HepG2 (cell line): ENCODE measurements around the gene CCDC97. TPM values are rescaled to one million over a fixed set of nuclear protein-coding genes. Genes with fewer than 3 reads are reported as not detected.
A peak's percentile ranks its signal among the peaks of the same experiment; 100 is the strongest.

Experiments used
- ELF4 ChIP-seq: sonication (generic); formaldehyde crosslinking; IDR thresholded peaks from 2 replicates; pipeline ENCODE4 v1.5.0; 2020; ENCODE audit warnings: missing genetic modification reagents, mild to moderate bottlenecking, moderate library complexity, borderline replicate concordance
- FIP1L1 ChIP-seq: fragments of 200-400 bp; formaldehyde crosslinking; IDR thresholded peaks from 2 replicates; pipeline ENCODE4 v1.6.1; 2018; ENCODE audit warnings: low read depth, mild to moderate bottlenecking, low read length, moderate library complexity, borderline replicate concordance; ENCODE audit not compliant: insufficient read depth
- KDM6A ChIP-seq: IDR thresholded peaks from 2 replicates; pipeline ENCODE4 v1.6.1; 2016; ENCODE audit warnings: low read depth
- MLLT10 ChIP-seq: sonication (generic); formaldehyde crosslinking; IDR thresholded peaks from 2 replicates; pipeline ENCODE4 v1.4.0; 2020; ENCODE audit warnings: missing genetic modification reagents
- MTA1 ChIP-seq: sonication (generic); formaldehyde crosslinking; IDR thresholded peaks from 2 replicates; pipeline ENCODE4 v1.4.0; 2020; ENCODE audit warnings: missing genetic modification reagents, mild to moderate bottlenecking, borderline replicate concordance
- MZF1 ChIP-seq: sonication (generic); formaldehyde crosslinking; IDR thresholded peaks from 2 replicates; pipeline ENCODE4 v1.8.1; 2023; ENCODE audit warnings: mild to moderate bottlenecking, missing genetic modification reagents, borderline replicate concordance
- NCOA1 ChIP-seq: sonication (generic); formaldehyde crosslinking; IDR thresholded peaks from 2 replicates; pipeline ENCODE4 v1.9.0; 2021; ENCODE audit warnings: missing genetic modification reagents
- NRL ChIP-seq: sonication (generic); formaldehyde crosslinking; IDR thresholded peaks from 2 replicates; pipeline ENCODE4 v1.5.0; 2020; ENCODE audit warnings: missing genetic modification reagents, mild to moderate bottlenecking, moderate library complexity, borderline replicate concordance
- ONECUT2 ChIP-seq: sonication (generic); formaldehyde crosslinking; IDR thresholded peaks from 2 replicates; pipeline ENCODE4 v1.4.0; 2020; ENCODE audit warnings: missing genetic modification reagents
- PHF20 ChIP-seq: sonication (generic); formaldehyde crosslinking; IDR thresholded peaks from 2 replicates; pipeline ENCODE4 v1.5.0; 2020; ENCODE audit warnings: mild to moderate bottlenecking, missing genetic modification reagents
- PPARG ChIP-seq: conservative IDR thresholded peaks from 2 replicates; pipeline ENCODE4 v1.6.1; 2016; ENCODE audit warnings: missing biosample characterization, missing genetic modification reagents
- RBM39 ChIP-seq: fragments of 200-400 bp; formaldehyde crosslinking; IDR thresholded peaks from one replicate; pipeline ENCODE4 v1.6.1; 2018; ENCODE audit warnings: antibody characterized with exemption, mild to moderate bottlenecking, low read depth, low read length; ENCODE audit not compliant: poor library complexity, severe bottlenecking
- SSRP1 ChIP-seq: IDR thresholded peaks from 2 replicates; pipeline ENCODE4 v1.6.1; 2016; ENCODE audit warnings: control low read depth
- TERF1 ChIP-seq: sonication (generic); formaldehyde crosslinking; IDR thresholded peaks from 2 replicates; pipeline ENCODE4 v1.8.0; 2022; ENCODE audit warnings: mild to moderate bottlenecking, missing genetic modification reagents, moderate library complexity
- ZBTB40 ChIP-seq, 2 experiments: fragments of 450-650 bp in 1 of 2; sonication (generic) in 1 of 2; formaldehyde crosslinking in 1 of 2; IDR thresholded peaks; 2 replicates each; pipeline versions ENCODE4 v1.6.1 to v1.8.0; 2016 to 2022; ENCODE audit warnings: antibody characterized with exemption in 1 of 2, mild to moderate bottlenecking in 1 of 2, missing genetic modification reagents in 1 of 2
- ZFAT ChIP-seq: sonication (generic); formaldehyde crosslinking; conservative IDR thresholded peaks from 2 replicates; pipeline ENCODE4 v1.8.1; 2023; ENCODE audit warnings: missing genetic modification reagents, inconsistent platforms
- ZNF746 ChIP-seq: sonication (generic); formaldehyde crosslinking; IDR thresholded peaks from 2 replicates; pipeline ENCODE4 v1.8.0; 2022; ENCODE audit warnings: mild to moderate bottlenecking, missing genetic modification reagents
- ZNF773 ChIP-seq: sonication (generic); formaldehyde crosslinking; IDR thresholded peaks from 2 replicates; pipeline ENCODE4 v1.4.0; 2020; ENCODE audit warnings: missing genetic modification reagents, borderline replicate concordance
- ZNF792 ChIP-seq: IDR thresholded peaks from 2 replicates; pipeline ENCODE4 v1.6.1; 2016
- ZSCAN20 ChIP-seq: sonication (generic); formaldehyde crosslinking; IDR thresholded peaks from 2 replicates; pipeline ENCODE4 v1.4.0; 2020; ENCODE audit warnings: missing genetic modification reagents, mild to moderate bottlenecking, borderline replicate concordance
- polyA plus RNA-seq, 8 experiments: library from polyadenylated mRNA; depleted of rRNA in 3 of 8; stranded (reverse) in 7 of 8; unstranded in 1 of 8; fragments of >200 nt; fragmentation: Illumina TruSeq in 4 of 8; extraction: Trizol in 4 of 8; gene quantifications; 2 replicates each; pipeline versions ENCODE4 v1.2.1 to v1.2.3, GENCODE V29; 2011 to 2016; ENCODE audit warnings: low read depth in 4 of 8, missing spikeins in 1 of 8, mixed read lengths in 1 of 8; ENCODE audit not compliant: insufficient read depth in 1 of 8
- total RNA-seq, 5 experiments: library from RNA; depleted of rRNA; stranded (reverse); fragments of >200 nt; fragmentation: Illumina TruSeq; extraction: Trizol; gene quantifications; 2 replicates each; pipeline ENCODE4 v1.2.3, GENCODE V29; 2016; ENCODE audit warnings: low read depth in 1 of 5

Gene CCDC97
- total and polyA plus RNA-seq, 2 of the 13 experiments (the other 11 are each of a cell fraction or from before 2014, with no cell fraction given) = 6.2 to 7.3 TPM

- TF ChIP-seq ELF4 (CRISPR knock-in tag) (no peak), ZNF792 (CRISPR knock-in tag) (no peak), NCOA1 (CRISPR knock-in tag) (no peak), ZNF773 (CRISPR knock-in tag) (peak; percentile 73; the same call in 1 of the 2 replicates), MTA1 (CRISPR knock-in tag) (no peak), ZBTB40 (IDR thresholded peaks at IDR 0.05) (no peak), ZBTB40 (CRISPR knock-in tag; IDR thresholded peaks at IDR 0.05) (no peak), MLLT10 (CRISPR knock-in tag) (no peak), KDM6A (no peak), TERF1 (CRISPR knock-in tag) (0 out of 2 replicates have a peak, but pooled peaks have one; percentile 48), PHF20 (no peak), PPARG (CRISPR knock-in tag) (no peak), ZFAT (peak; percentile 64; the same call in 1 of the 2 replicates), RBM39 (peak; percentile 39), ZNF746 (CRISPR knock-in tag) (peak; percentile 15; the same call in 1 of the 2 replicates), ONECUT2 (no peak), ZSCAN20 (CRISPR knock-in tag) (0 out of 2 replicates have a peak, but pooled peaks have one; percentile 64), MZF1 (CRISPR knock-in tag) (no peak), SSRP1 (no peak), NRL (CRISPR knock-in tag) (no peak; the same call in 1 of the 2 replicates), FIP1L1 (no peak)
Measured at GRCh38 chr19:41264581-41265394, 45.2 kb upstream of the CCDC97 start (continued).
